Upper lobe of right lung (tissue), 1 donor: ENCODE data around the gene LVRN. TPM values are rescaled to one million over a fixed set of nuclear protein-coding genes. Genes with fewer than 3 reads are reported as not detected.

Experiments used
- ATAC-seq: fragments of 200-7000 bp; cut with Tn5 transposase; one replicate; pipeline ENCODE4 v1.9.1; 2020; ENCODE audit warnings: mild to moderate bottlenecking, moderate library complexity
- DNase-seq: peaks from one replicate; pipeline ENCODE4 v3.0.0-alpha.2; 2020
- H3K27ac ChIP-seq: fragments of 200-600 bp; one replicate; pipeline ENCODE4 v1.8.0; 2022
- H3K27me3 ChIP-seq: fragments of 200-600 bp; one replicate; pipeline ENCODE4 v1.8.0; 2022; ENCODE audit warnings: mild to moderate bottlenecking
- H3K36me3 ChIP-seq: fragments of 200-600 bp; one replicate; pipeline ENCODE4 v1.8.0; 2022
- H3K4me1 ChIP-seq: fragments of 200-600 bp; one replicate; pipeline ENCODE4 v1.8.0; 2022
- H3K4me3 ChIP-seq: fragments of 200-600 bp; one replicate; pipeline ENCODE4 v1.8.0; 2022; ENCODE audit warnings: mild to moderate bottlenecking
- H3K9me3 ChIP-seq: fragments of 200-600 bp; one replicate; pipeline ENCODE4 v1.8.0; 2022
- CTCF ChIP-seq: fragments of 200-600 bp; IDR thresholded peaks from one replicate; pipeline ENCODE4 v1.8.0; 2022; ENCODE audit warnings: antibody characterized with exemption
- intact Hi-C: fragments of 100-400 bp; cut with DNase I; formaldehyde crosslinking; loops from one replicate; pipeline ENCODE4 v1.11.0; 2022
- total RNA-seq: library from RNA; stranded (reverse); fragmentation: NEBNext Ultra II Directional; extraction: Animal tissue kit (Norgen Biotek cat#: 25700); gene quantifications from one replicate; pipeline ENCODE4 v1.2.1, GENCODE V29; 2021
- donor health status: DM: no; HTN: yes; CAD: no; lungs with severe emphysema.

Gene LVRN
- total RNA-seq, 1 donor from 2014 or later = 0.20 TPM

GRCh38 chr5:115995351-115995750 lies 33.1 kb downstream of the LVRN start:
- TF ChIP-seq CTCF = no peak
- Histone ChIP-seq H3K9me3 (no peaks in the 10 kb centered on the region), H3K27ac (no peak overlapping the region), H3K4me1 (no peaks in the 10 kb centered on the region), H3K36me3 (no peaks in the 10 kb centered on the region), H3K4me3 (no peak overlapping the region), H3K27me3 (no peaks in the 10 kb centered on the region)
- intact Hi-C loops = no loop called here
- ATAC-seq = no peak
- no peak for DNase-seq

GRCh38 chr5:116002116-116002906 lies 40.0 kb downstream of the LVRN start:
- no peak overlapping the region for H3K27ac ChIP-seq
- ATAC-seq (no peak), DNase-seq (no peak)
- no peaks in the 10 kb centered on the region for H3K36me3 ChIP-seq
- H3K27me3 ChIP-seq = no peaks in the 10 kb centered on the region
- no peaks in the 10 kb centered on the region for H3K9me3 ChIP-seq
- intact Hi-C loops = no loop called here
- H3K4me1 ChIP-seq = no peaks in the 10 kb centered on the region
- TF ChIP-seq CTCF = no peak
- no peak overlapping the region for H3K4me3 ChIP-seq

- Histone ChIP-seq H3K9me3 (no peaks in the 10 kb centered on the region), H3K36me3 (no peaks in the 10 kb centered on the region), H3K27me3 (no peaks in the 10 kb centered on the region), H3K4me1 (no peaks in the 10 kb centered on the region), H3K27ac (no peak overlapping the region), H3K4me3 (no peak overlapping the region)
- no peak for ATAC-seq
- intact Hi-C loops = no loop called here
- no peak for TF ChIP-seq CTCF
- DNase-seq = no peak
Observed at GRCh38 chr5:116004248-116004647, 42.0 kb downstream of the LVRN start.

- ATAC-seq (no peak), DNase-seq (no peak)
- Histone ChIP-seq H3K4me1 (no peaks in the 10 kb centered on the region), H3K9me3 (no peaks in the 10 kb centered on the region), H3K27ac (no peak overlapping the region), H3K36me3 (no peaks in the 10 kb centered on the region), H3K4me3 (no peak overlapping the region), H3K27me3 (no peaks in the 10 kb centered on the region)
- no peak for TF ChIP-seq CTCF
- intact Hi-C loops = no loop called here
Observed at GRCh38 chr5:116009806-116010205, 47.5 kb downstream of the LVRN start.

- intact Hi-C loops = no loop called here
- Histone ChIP-seq H3K36me3 (no peaks in the 10 kb centered on the region), H3K4me1 (no peaks in the 10 kb centered on the region), H3K4me3 (no peak overlapping the region), H3K27ac (no peak overlapping the region), H3K9me3 (no peaks in the 10 kb centered on the region), H3K27me3 (no peaks in the 10 kb centered on the region)
- no peak for TF ChIP-seq CTCF
- DNase-seq (no peak), ATAC-seq (no peak)
Observed at GRCh38 chr5:116011046-116011445, 48.8 kb downstream of the LVRN start.
